CD4-positive, CD25-positive, alpha-beta regulatory T cell (primary cell): Measurements from ENCODE around the gene JPH2. TPM values are rescaled to one million over a fixed set of nuclear protein-coding genes. Genes with fewer than 3 reads are reported as not detected.

ENCODE experiments used
- ATAC-seq, 2 donors: fragments of 150-1000 bp; cut with Tn5 transposase; one replicate each; pipeline ENCODE4 v1.10.0; 2021; ENCODE audit warnings: low read depth in 2 of 2, moderate number of reproducible peaks in 2 of 2, moderate library complexity in 1 of 2
- DNase-seq, 3 donors: peaks; one replicate each; pipeline versions ENCODE4 v3.0.0 to v3.0.0-alpha.2; 2012 to 2022; ENCODE audit warnings: mixed read lengths in 1 of 3
- H3K27ac ChIP-seq: one replicate; pipeline ENCODE4 v1.7.0; 2013; ENCODE audit warnings: mild to moderate bottlenecking, low read length; ENCODE audit not compliant: insufficient read depth, poor library complexity, severe bottlenecking
- H3K27me3 ChIP-seq: one replicate; pipeline ENCODE4 v1.7.0; 2013; ENCODE audit warnings: low read length; ENCODE audit not compliant: control insufficient read depth, insufficient read depth
- H3K36me3 ChIP-seq: one replicate; pipeline ENCODE4 v1.7.0; 2013; ENCODE audit warnings: mild to moderate bottlenecking, low read length, moderate library complexity; ENCODE audit not compliant: control insufficient read depth, insufficient read depth
- H3K4me1 ChIP-seq: 2 replicates; pipeline ENCODE4 v1.7.0; 2013; ENCODE audit warnings: mild to moderate bottlenecking, low read length; ENCODE audit not compliant: insufficient read depth, control insufficient read depth, poor library complexity, severe bottlenecking
- H3K4me3 ChIP-seq: one replicate; pipeline ENCODE4 v1.7.0; 2013; ENCODE audit warnings: low read depth, mild to moderate bottlenecking, low read length, moderate library complexity
- H3K9me3 ChIP-seq, 2 experiments: 1 replicate in 1 of 2; 2 replicates in 1 of 2; pipeline ENCODE4 v1.7.0; 2013; ENCODE audit warnings: low read length in 2 of 2, mild to moderate bottlenecking in 1 of 2, moderate library complexity in 1 of 2; ENCODE audit not compliant: control insufficient read depth in 2 of 2
- H3K27ac Mint-ChIP-seq, 3 donors: one replicate each; pipeline ENCODE4 v1.8.0; 2020 to 2022; ENCODE audit warnings: mild to moderate bottlenecking in 3 of 3, mixed read lengths in 3 of 3, moderate library complexity in 2 of 3
- H3K27me3 Mint-ChIP-seq: one replicate; pipeline ENCODE4 v1.8.0; 2022; ENCODE audit warnings: mild to moderate bottlenecking, mixed read lengths
- H3K36me3 Mint-ChIP-seq: one replicate; pipeline ENCODE4 v1.8.0; 2020; ENCODE audit warnings: mixed read lengths
- H3K4me1 Mint-ChIP-seq, 4 donors: one replicate each; pipeline ENCODE4 v1.8.0; 2020 to 2022; ENCODE audit warnings: mixed read lengths in 4 of 4, mild to moderate bottlenecking in 1 of 4
- H3K4me3 Mint-ChIP-seq, 4 donors: one replicate each; pipeline ENCODE4 v1.8.0; 2020 to 2022; ENCODE audit warnings: mild to moderate bottlenecking in 4 of 4, mixed read lengths in 4 of 4, moderate library complexity in 3 of 4
- H3K9me3 Mint-ChIP-seq, 7 donors: one replicate each; pipeline ENCODE4 v1.8.0; 2020 to 2022; ENCODE audit warnings: mixed read lengths in 7 of 7, mild to moderate bottlenecking in 3 of 7, moderate library complexity in 2 of 7
- polyA plus RNA-seq, 4 donors: library from polyadenylated mRNA; unstranded; fragments of 300-500 nt; fragmentation: Illumina TruSeq; gene quantifications; one replicate each; pipeline ENCODE4 v1.2.3, GENCODE V29; 2021
- total RNA-seq: library from RNA; stranded (reverse); gene quantifications from one replicate; pipeline ENCODE4 v1.2.3, GENCODE V29; 2022

Gene JPH2
- total and polyA plus RNA-seq, 5 donors from 2014 or later, result not detected

GRCh38 chr20:44074252-44075151 lies 112.5 kb downstream of the JPH2 start:
- peaks cover 27% of the 10 kb centered on the region for H3K4me1 ChIP-seq
- no peaks in the 10 kb centered on the region for H3K9me3 ChIP-seq
- Mint-ChIP-seq H3K27me3 (no peaks in the 10 kb centered on the region), H3K4me1 (peaks cover 6 to 57% (median 44%) of the 10 kb centered on the region in 4 donors), H3K36me3 (no peaks in the 10 kb centered on the region), H3K27ac (peak overlapping the region; percentile 2 to 69 (median 28)), H3K4me3 (no peak overlapping the region), H3K9me3 (no peaks in the 10 kb centered on the region)
- H3K4me3 ChIP-seq, result no peak overlapping the region
- DNase-seq, result no peak
- no peak overlapping the region for H3K27ac ChIP-seq
- ATAC-seq, result no peak
- H3K27me3 ChIP-seq, result no peaks in the 10 kb centered on the region
- no peaks in the 10 kb centered on the region for H3K36me3 ChIP-seq

- Histone ChIP-seq H3K27ac (no peak overlapping the region), H3K27me3 (no peaks in the 10 kb centered on the region), H3K9me3 (no peaks in the 10 kb centered on the region), H3K4me3 (no peak overlapping the region), H3K4me1 (peaks cover 35% of the 10 kb centered on the region), H3K36me3 (no peaks in the 10 kb centered on the region)
- Mint-ChIP-seq H3K4me1 (peaks cover 12 to 63% (median 48%) of the 10 kb centered on the region in 4 donors), H3K27ac (peak overlapping the region; percentile 1 to 99 (median 62)), H3K9me3 (no peaks in the 10 kb centered on the region), H3K36me3 (no peaks in the 10 kb centered on the region), H3K27me3 (no peaks in the 10 kb centered on the region), H3K4me3 (peak overlapping the region in 1 of 4 donors; percentile 24)
- no peak for DNase-seq
- ATAC-seq, result no peak
These were observed 113.3 kb downstream of the JPH2 start for GRCh38 chr20:44073675-44074071.

- no peaks in the 10 kb centered on the region for H3K36me3 ChIP-seq
- H3K27ac Mint-ChIP-seq, result peak overlapping the region; percentile 43 to 99 (median 62)
- no peak overlapping the region for H3K27ac ChIP-seq
- no peak overlapping the region for H3K4me3 ChIP-seq
- ATAC-seq (no peak), DNase-seq (no peak)
- H3K4me3 Mint-ChIP-seq, result peak overlapping the region in 1 of 4 donors; percentile 24
- peaks cover 41% of the 10 kb centered on the region for H3K4me1 ChIP-seq
- peaks cover 12 to 65% (median 43%) of the 10 kb centered on the region in 4 donors for H3K4me1 Mint-ChIP-seq
- no peaks in the 10 kb centered on the region for H3K27me3 Mint-ChIP-seq
- H3K9me3 Mint-ChIP-seq, result no peaks in the 10 kb centered on the region
- H3K9me3 ChIP-seq, result no peaks in the 10 kb centered on the region
- H3K27me3 ChIP-seq, result no peaks in the 10 kb centered on the region
- H3K36me3 Mint-ChIP-seq, result no peaks in the 10 kb centered on the region
These were observed 113.8 kb downstream of the JPH2 start for GRCh38 chr20:44073011-44073674.

- Mint-ChIP-seq H3K27ac (peak overlapping the region; percentile 32 to 99 (median 69)), H3K9me3 (no peaks in the 10 kb centered on the region), H3K4me1 (peaks cover 12 to 72% (median 42%) of the 10 kb centered on the region in 4 donors), H3K36me3 (no peaks in the 10 kb centered on the region), H3K27me3 (no peaks in the 10 kb centered on the region), H3K4me3 (peak overlapping the region in 2 of 4 donors; percentile 69 to 84)
- no peak overlapping the region for H3K4me3 ChIP-seq
- H3K27ac ChIP-seq, result no peak overlapping the region
- no peak for DNase-seq
- no peaks in the 10 kb centered on the region for H3K27me3 ChIP-seq
- no peaks in the 10 kb centered on the region for H3K9me3 ChIP-seq
- peaks cover 48% of the 10 kb centered on the region for H3K4me1 ChIP-seq
- no peaks in the 10 kb centered on the region for H3K36me3 ChIP-seq
- ATAC-seq, result no peak
These were observed 114.6 kb downstream of the JPH2 start for GRCh38 chr20:44072384-44072783.

- H3K4me1 Mint-ChIP-seq, result peaks cover 12 to 75% (median 42%) of the 10 kb centered on the region in 4 donors
- peak overlapping the region; percentile 26 to 84 (median 55) for H3K4me3 Mint-ChIP-seq
- peak overlapping the region; percentile 92 to 99 (median 99) for H3K27ac Mint-ChIP-seq
- no peaks in the 10 kb centered on the region for H3K36me3 ChIP-seq
- no peak overlapping the region for H3K4me3 ChIP-seq
- H3K9me3 Mint-ChIP-seq, result no peaks in the 10 kb centered on the region
- peak overlapping the region; percentile 27 for H3K27ac ChIP-seq
- H3K9me3 ChIP-seq, result no peaks in the 10 kb centered on the region
- DNase-seq (no peak), ATAC-seq (no peak)
- no peaks in the 10 kb centered on the region for H3K27me3 ChIP-seq
- H3K27me3 Mint-ChIP-seq, result no peaks in the 10 kb centered on the region
- H3K36me3 Mint-ChIP-seq, result no peaks in the 10 kb centered on the region
- peaks cover 48% of the 10 kb centered on the region for H3K4me1 ChIP-seq
These were observed 115.4 kb downstream of the JPH2 start for GRCh38 chr20:44071526-44072111.

GRCh38 chr20:44071057-44071456 lies 115.9 kb downstream of the JPH2 start:
- Histone ChIP-seq H3K9me3 (no peaks in the 10 kb centered on the region), H3K27me3 (no peaks in the 10 kb centered on the region), H3K4me3 (no peak overlapping the region), H3K4me1 (peaks cover 48% of the 10 kb centered on the region), H3K27ac (peak overlapping the region; percentile 93), H3K36me3 (no peaks in the 10 kb centered on the region)
- H3K4me3 Mint-ChIP-seq, result peak overlapping the region in 2 of 4 donors; percentile 24 to 41
- no peaks in the 10 kb centered on the region for H3K36me3 Mint-ChIP-seq
- no peaks in the 10 kb centered on the region for H3K9me3 Mint-ChIP-seq
- peak overlapping the region; percentile 99 to 100 (median 99) for H3K27ac Mint-ChIP-seq
- peaks cover 12 to 75% (median 42%) of the 10 kb centered on the region in 4 donors for H3K4me1 Mint-ChIP-seq
- no peaks in the 10 kb centered on the region for H3K27me3 Mint-ChIP-seq
- ATAC-seq (no peak), DNase-seq (no peak)

- Mint-ChIP-seq H3K4me1 (peaks cover 12 to 75% (median 39%) of the 10 kb centered on the region in 4 donors), H3K27me3 (no peaks in the 10 kb centered on the region), H3K9me3 (no peaks in the 10 kb centered on the region), H3K27ac (peak overlapping the region; percentile 99 to 100 (median 99)), H3K4me3 (peak overlapping the region; percentile 78 to 87 (median 84)), H3K36me3 (no peaks in the 10 kb centered on the region)
- Histone ChIP-seq H3K27me3 (no peaks in the 10 kb centered on the region), H3K4me3 (peak overlapping the region; percentile 82), H3K9me3 (no peaks in the 10 kb centered on the region), H3K4me1 (peaks cover 48% of the 10 kb centered on the region), H3K27ac (peak overlapping the region; percentile 93), H3K36me3 (no peaks in the 10 kb centered on the region)
- peak; percentile 27 to 83 (median 72) for DNase-seq
- peak; percentile 53 to 64 for ATAC-seq
These were observed 116.7 kb downstream of the JPH2 start for GRCh38 chr20:44070139-44070900.
